H1 (cell line): ENCODE measurements around the gene ZNF423. TPM values are rescaled to one million over a fixed set of nuclear protein-coding genes. Genes with fewer than 3 reads are reported as not detected.

Experiments
- CTCF ChIA-PET: fragments of 300-600 bp; sonication (Branson Sonifier 250); formaldehyde crosslinking; loops from one replicate; lab custom pipeline; 2021; ENCODE audit not compliant: partially characterized antibody; lab: Charles Lee
- POLR2A ChIA-PET: fragments of 300-600 bp; sonication (Branson Sonifier 250); formaldehyde crosslinking; loops from one replicate; lab custom pipeline; 2021; ENCODE audit warnings: inconsistent platforms; ENCODE audit not compliant: partially characterized antibody; lab: Charles Lee
- DNase-seq, 2 experiments: peaks; one replicate each; pipeline versions ENCODE4 v3.0.0 to v3.0.0-alpha.2; 2010 to 2022; ENCODE audit warnings: low spot score in 2 of 2, low read depth in 1 of 2, mixed read lengths in 1 of 2
- FAIRE-seq: peaks from 2 replicates; lab custom pipeline; 2011; peaks lifted over from hg19 to GRCh38; lab: Jason Lieb, UNC
- H2AFZ ChIP-seq: 2 replicates; pipeline ENCODE4 v1.8.1; 2012; ENCODE audit warnings: low read length, inconsistent platforms
- H2AK5ac ChIP-seq: 2 replicates; pipeline ENCODE4 v1.6.1; 2013; ENCODE audit warnings: low read depth, low read length
- H2BK120ac ChIP-seq: replicated peaks from 2 replicates; pipeline ENCODE3; 2013; ENCODE audit warnings: low read depth, low read length, inconsistent platforms
- H2BK12ac ChIP-seq: 2 replicates; pipeline ENCODE4 v1.6.1; 2013; ENCODE audit warnings: low read depth, low read length
- H2BK15ac ChIP-seq: 2 replicates; pipeline ENCODE4 v1.6.1; 2013; ENCODE audit warnings: low read length
- H2BK20ac ChIP-seq: 2 replicates; pipeline ENCODE4 v1.6.1; 2013; ENCODE audit warnings: low read length
- H2BK5ac ChIP-seq: 2 replicates; pipeline ENCODE4 v1.6.1; 2013; ENCODE audit warnings: low read depth, low read length
- H3K14ac ChIP-seq: 2 replicates; pipeline ENCODE4 v1.6.1; 2013; ENCODE audit warnings: inconsistent platforms; ENCODE audit not compliant: insufficient read length
- H3K18ac ChIP-seq: 2 replicates; pipeline ENCODE4 v1.6.1; 2013; ENCODE audit warnings: low read length; ENCODE audit errors: extremely low read depth
- H3K23ac ChIP-seq: 2 replicates; pipeline ENCODE4 v1.6.1; 2013; ENCODE audit warnings: inconsistent platforms; ENCODE audit not compliant: insufficient read length
- H3K23me2 ChIP-seq: 2 replicates; pipeline ENCODE4 v1.6.1; 2013; ENCODE audit warnings: low read depth, low read length
- H3K27ac ChIP-seq: 2 replicates; pipeline ENCODE4 v1.6.1; 2011; ENCODE audit warnings: low read depth, low read length, inconsistent platforms
- H3K27me3 ChIP-seq, 4 experiments: replicated peaks in 1 of 4; 1 replicate in 1 of 4; 2 replicates in 3 of 4; pipeline versions ENCODE4 v1.6.1 to v1.8.1; 2011 to 2013; ENCODE audit warnings: low read length in 3 of 4, mild to moderate bottlenecking in 3 of 4, inconsistent platforms in 2 of 4, mixed read lengths in 2 of 4, moderate library complexity in 1 of 4; ENCODE audit not compliant: control insufficient read depth in 3 of 4, insufficient read depth in 3 of 4; ENCODE audit errors: extremely low read depth in 1 of 4
- H3K36me3 ChIP-seq, 4 experiments: 2 replicates each; pipeline versions ENCODE4 v1.6.1 to v1.8.1; 2011 to 2013; ENCODE audit warnings: mild to moderate bottlenecking in 4 of 4, low read length in 3 of 4, moderate library complexity in 2 of 4, control low read depth in 1 of 4, inconsistent platforms in 1 of 4; ENCODE audit not compliant: insufficient read depth in 4 of 4, control insufficient read depth in 2 of 4
- H3K4ac ChIP-seq: replicated peaks from 2 replicates; pipeline ENCODE3; 2013; ENCODE audit warnings: low read length, low read depth, mixed read lengths, inconsistent platforms; ENCODE audit not compliant: insufficient read length
- H3K4me1 ChIP-seq, 4 experiments: replicated peaks in 1 of 4; 1 replicate in 1 of 4; 2 replicates in 3 of 4; pipeline versions ENCODE4 v1.6.1 to v1.8.1; 2011 to 2013; ENCODE audit warnings: low read length in 3 of 4, inconsistent platforms in 2 of 4, mixed read lengths in 1 of 4; ENCODE audit not compliant: insufficient read depth in 4 of 4, control insufficient read depth in 3 of 4
- H3K4me2 ChIP-seq, 2 experiments: 2 replicates each; pipeline versions ENCODE4 v1.6.1 to v1.8.1; 2011 to 2013; ENCODE audit warnings: low read depth in 2 of 2, low read length in 2 of 2, control low read depth in 1 of 2, inconsistent platforms in 1 of 2, mild to moderate bottlenecking in 1 of 2; ENCODE audit not compliant: insufficient read depth in 1 of 2
- H3K4me3 ChIP-seq, 4 experiments: fragments of 200-600, 300-600 bp in 1 of 4; sonication (generic), shearing (Covaris generic), sonication (Bioruptor Twin) in 1 of 4; 2 replicates each; pipeline versions ENCODE4 v1.5.1 to v1.8.1; 2011 to 2016; ENCODE audit warnings: low read length in 4 of 4, low read depth in 3 of 4, control low read depth in 2 of 4, inconsistent platforms in 2 of 4, mild to moderate bottlenecking in 2 of 4, mixed read lengths in 1 of 4, moderate library complexity in 1 of 4; ENCODE audit not compliant: insufficient read depth in 2 of 4; ENCODE audit errors: extremely low read depth in 1 of 4
- H3K56ac ChIP-seq: replicated peaks from 2 replicates; pipeline ENCODE3; 2013; ENCODE audit warnings: low read depth, mild to moderate bottlenecking, mixed read lengths, low read length, inconsistent platforms; ENCODE audit not compliant: insufficient read length
- H3K79me1 ChIP-seq: 2 replicates; pipeline ENCODE4 v1.6.1; 2013; ENCODE audit warnings: low read depth, low read length, control low read depth
- H3K79me2 ChIP-seq, 2 experiments: 2 replicates each; pipeline versions ENCODE4 v1.6.1 to v1.8.1; 2012 to 2013; ENCODE audit warnings: low read length in 2 of 2, mild to moderate bottlenecking in 2 of 2, inconsistent platforms in 1 of 2; ENCODE audit not compliant: insufficient read depth in 2 of 2, control insufficient read depth in 1 of 2
- H3K9ac ChIP-seq, 4 experiments: replicated peaks in 1 of 4; 1 replicate in 1 of 4; 2 replicates in 3 of 4; pipeline versions ENCODE4 v1.6.1 to v1.8.1; 2011 to 2013; ENCODE audit warnings: low read depth in 3 of 4, low read length in 3 of 4, control low read depth in 2 of 4, mild to moderate bottlenecking in 2 of 4, moderate library complexity in 2 of 4, inconsistent platforms in 1 of 4; ENCODE audit errors: extremely low read depth in 1 of 4
- H3K9me3 ChIP-seq, 2 experiments: 2 replicates each; pipeline versions ENCODE4 v1.6.1 to v1.8.1; 2012 to 2013; ENCODE audit warnings: mild to moderate bottlenecking in 2 of 2, moderate library complexity in 2 of 2, control low read depth in 1 of 2, inconsistent platforms in 1 of 2, low read depth in 1 of 2, low read length in 1 of 2, mixed read lengths in 1 of 2; ENCODE audit not compliant: insufficient read depth in 2 of 2
- H4K20me1 ChIP-seq, 2 experiments: replicated peaks in 1 of 2; 2 replicates each; pipeline versions ENCODE3 to v1.8.1; 2011 to 2013; ENCODE audit warnings: inconsistent platforms in 2 of 2, low read length in 2 of 2, mild to moderate bottlenecking in 1 of 2; ENCODE audit not compliant: insufficient read depth in 2 of 2, control insufficient read depth in 1 of 2
- H4K5ac ChIP-seq: 2 replicates; pipeline ENCODE4 v1.6.1; 2013; ENCODE audit warnings: low read length, low read depth, mixed read lengths, inconsistent platforms; ENCODE audit not compliant: insufficient read length
- H4K8ac ChIP-seq: 2 replicates; pipeline ENCODE4 v1.8.0; 2013; ENCODE audit warnings: mild to moderate bottlenecking, moderate library complexity, low read length, inconsistent platforms; ENCODE audit not compliant: insufficient read depth; ENCODE audit errors: extremely low read depth
- H4K91ac ChIP-seq: replicated peaks from 2 replicates; pipeline ENCODE3; 2013; ENCODE audit warnings: low read length, mixed read lengths, inconsistent platforms; ENCODE audit not compliant: insufficient read length
- MAFK ChIP-seq: IDR thresholded peaks from 2 replicates; pipeline ENCODE4 v1.6.1; 2012; ENCODE audit warnings: low read depth, mild to moderate bottlenecking, improper control_type of control experiment, low read length
- RAD21 ChIP-seq, 2 experiments: IDR thresholded peaks in 1 of 2; conservative IDR thresholded peaks in 1 of 2; 2 replicates each; pipeline ENCODE4 v1.6.1; 2011; ENCODE audit warnings: low read depth in 2 of 2, low read length in 2 of 2, improper control_type of control experiment in 1 of 2, inconsistent platforms in 1 of 2, mild to moderate bottlenecking in 1 of 2, moderate library complexity in 1 of 2
- RXRA ChIP-seq: IDR thresholded peaks from 2 replicates; pipeline ENCODE4 v1.6.1; 2011; ENCODE audit warnings: low read depth, mild to moderate bottlenecking, low read length, moderate library complexity; ENCODE audit not compliant: insufficient read depth
- SAP30 ChIP-seq: fragments of 300-600 bp; sonication (generic); IDR thresholded peaks from 2 replicates; pipeline ENCODE4 v1.7.1; 2012; ENCODE audit warnings: low read length, moderate library complexity, mild to moderate bottlenecking, inconsistent platforms; ENCODE audit not compliant: insufficient read depth, insufficient replicate concordance
- SP2 ChIP-seq: IDR thresholded peaks from 2 replicates; pipeline ENCODE4 v1.6.1; 2012; ENCODE audit warnings: mild to moderate bottlenecking, low read length, inconsistent platforms
- WGBS, 2 experiments: shearing (Covaris generic) in 1 of 2; methylation state at CpG; one replicate each; pipeline versions ENCODE4 v1.1.6 to v1.1.7; 2013 to 2015; ENCODE audit warnings: low lambda C conversion rate in 2 of 2, mixed read lengths in 2 of 2, inconsistent platforms in 1 of 2, low coverage in 1 of 2, missing lambda C conversion rate in 1 of 2; ENCODE audit not compliant: insufficient replicate concordance in 2 of 2, insufficient coverage in 1 of 2, insufficient read length in 1 of 2; ENCODE audit errors: extremely low coverage in 1 of 2, missing lambda C conversion rate in 1 of 2; 5-methylcytosine and 5-hydroxymethylcytosine counted together
- polyA plus RNA-seq, 7 experiments: library from polyadenylated mRNA; depleted of rRNA in 3 of 7; stranded (reverse) in 5 of 7; unstranded in 2 of 7; fragments of >200 nt in 5 of 7; fragments of 200-250 nt in 2 of 7; gene quantifications; 1 replicate in 5 of 7; 2 replicates in 1 of 7; 4 replicates in 1 of 7; pipeline versions ENCODE4 v1.2.1 to v1.2.3, GENCODE V29; 2011 to 2013; ENCODE audit warnings: missing spikeins in 2 of 7, mixed read lengths in 2 of 7
- total RNA-seq: library from RNA; stranded (reverse); fragmentation: NEBNext Ultra II Directional; extraction: Animal tissue kit (Norgen Biotek cat#: 25700); gene quantifications from 2 replicates; pipeline ENCODE4 v1.2.1, GENCODE V29; 2021

The ZNF423 gene
- total and polyA plus RNA-seq, 2 of the 8 experiments (the other 6 are each of a cell fraction or from before 2014, with no cell fraction given), result 38.2 to 52.3 TPM

GRCh38 chr16:49608098-49608497, 247.8 kb downstream of the ZNF423 start:
- Histone ChIP-seq H3K36me3 (no peaks in the 10 kb centered on the region), H3K14ac (no peak overlapping the region), H3K9me3 (no peaks in the 10 kb centered on the region), H3K23ac (no peak overlapping the region), H4K5ac (no peak overlapping the region), H3K4me2 (0 out of 4 replicates have a peak overlapping the region, but pooled peaks have one; percentile 15 to 29), H3K79me2 (no peaks in the 10 kb centered on the region; a peak in 1 of 4 replicates), H2BK20ac (no peak overlapping the region), H3K27me3 (no peaks in the 10 kb centered on the region), H3K4me1 (peaks cover 3 to 13% (median 7%) of the 10 kb centered on the region in 4 experiments; a peak in 5 of 7 replicates), H3K79me1 (peaks cover 2% of the 10 kb centered on the region; the same call in 1 of the 2 replicates), H4K8ac (no peak overlapping the region), H2BK5ac (no peak overlapping the region), H3K4me3 (no peak overlapping the region), H3K18ac (no peak overlapping the region; the same call in 1 of the 2 replicates), H3K4ac (no peak overlapping the region), H2BK120ac (no peak overlapping the region), H4K91ac (no peak overlapping the region), H3K27ac (no peak overlapping the region), H4K20me1 (peaks cover 0 to 5% of the 10 kb centered on the region in 2 experiments), H2AK5ac (peak overlapping the region; percentile 53; the same call in 1 of the 2 replicates), H2BK12ac (no peak overlapping the region), H3K23me2 (no peaks in the 10 kb centered on the region), H2AFZ (no peak overlapping the region), H2BK15ac (no peak overlapping the region; the same call in 1 of the 2 replicates), H3K9ac (no peak overlapping the region), H3K56ac (no peak overlapping the region)
- POLR2A ChIA-PET, result no interaction called here
- no peak for TF ChIP-seq MAFK
- TF ChIP-seq SP2, result no peak
- no peak for TF ChIP-seq RAD21 (IDR thresholded peaks at IDR 0.05 in 1 of 2, conservative IDR thresholded peaks at IDR 0.05 in 1 of 2; ENCODE audit: low read depth in 2 of 2, low read length in 2 of 2)
- no peak for TF ChIP-seq SAP30
- TF ChIP-seq RXRA, result no peak
- FAIRE-seq (peak; percentile 32), DNase-seq (peak in 1 of 2 experiments; percentile 45)
- 52% methylated on average over 5 of the region's 5 CpGs; no CpG with 5 or more reads in 1 of the 2 experiments for WGBS, 2 experiments
- CTCF ChIA-PET, result interaction anchor here (1.0 to 2.6 kb wide), 8 partner anchors 10 to 312 kb away, joined by 3 to 7 read pairs (median 3); no protein-coding TSS in a partner anchor
